ENCODE measurements around the gene PEX10.
A peak's percentile ranks its signal among the peaks of the same experiment; 100 is the strongest.

PEX10 gene

DNA sequence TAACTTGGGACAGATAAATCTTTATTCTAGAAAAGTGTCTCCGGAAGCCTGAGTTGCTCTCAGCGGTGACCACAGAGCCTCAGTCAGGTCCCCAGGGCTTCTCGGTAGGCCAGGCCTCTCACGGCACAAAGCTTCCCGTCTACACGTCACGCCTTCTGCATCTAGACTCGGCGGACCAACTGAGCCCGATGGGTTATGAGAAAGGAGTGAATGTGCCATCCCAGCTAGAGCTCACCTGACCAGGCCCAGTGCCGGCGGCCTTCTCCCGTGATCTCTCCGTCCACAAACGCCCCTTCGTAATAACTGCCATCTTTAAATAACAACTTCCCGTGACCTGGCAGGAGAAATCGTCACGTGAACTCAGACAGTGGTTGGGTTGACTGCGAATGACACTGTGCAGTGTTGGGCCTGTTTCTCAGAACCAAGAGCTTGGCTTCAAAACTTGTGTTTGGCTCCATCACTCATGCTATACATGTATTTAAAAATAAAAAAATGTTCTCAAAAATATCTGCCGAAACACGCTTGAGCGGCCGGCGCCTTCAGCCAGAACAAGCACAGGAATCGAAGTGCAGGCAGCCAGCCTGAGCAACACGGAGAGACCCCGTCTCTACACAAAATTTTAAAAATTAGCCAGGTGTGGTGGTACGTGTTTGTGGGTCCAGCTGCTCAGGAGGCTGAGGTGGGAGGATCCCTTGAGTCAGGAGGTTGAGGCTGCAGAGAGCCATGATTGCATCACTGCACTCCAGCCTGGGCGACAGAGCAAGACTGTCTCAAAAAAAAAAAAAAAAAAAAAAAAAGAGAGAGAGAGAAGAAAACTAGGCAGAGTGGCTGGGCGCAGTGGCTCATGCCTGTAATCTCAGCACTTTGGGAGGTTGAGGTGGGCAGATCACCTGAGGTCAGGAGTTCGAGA lies 24.1 kb downstream of the PEX10 start:
- DNase-seq (ENCODE audit: low read depth in 2 of 2) = no peak

DNA sequence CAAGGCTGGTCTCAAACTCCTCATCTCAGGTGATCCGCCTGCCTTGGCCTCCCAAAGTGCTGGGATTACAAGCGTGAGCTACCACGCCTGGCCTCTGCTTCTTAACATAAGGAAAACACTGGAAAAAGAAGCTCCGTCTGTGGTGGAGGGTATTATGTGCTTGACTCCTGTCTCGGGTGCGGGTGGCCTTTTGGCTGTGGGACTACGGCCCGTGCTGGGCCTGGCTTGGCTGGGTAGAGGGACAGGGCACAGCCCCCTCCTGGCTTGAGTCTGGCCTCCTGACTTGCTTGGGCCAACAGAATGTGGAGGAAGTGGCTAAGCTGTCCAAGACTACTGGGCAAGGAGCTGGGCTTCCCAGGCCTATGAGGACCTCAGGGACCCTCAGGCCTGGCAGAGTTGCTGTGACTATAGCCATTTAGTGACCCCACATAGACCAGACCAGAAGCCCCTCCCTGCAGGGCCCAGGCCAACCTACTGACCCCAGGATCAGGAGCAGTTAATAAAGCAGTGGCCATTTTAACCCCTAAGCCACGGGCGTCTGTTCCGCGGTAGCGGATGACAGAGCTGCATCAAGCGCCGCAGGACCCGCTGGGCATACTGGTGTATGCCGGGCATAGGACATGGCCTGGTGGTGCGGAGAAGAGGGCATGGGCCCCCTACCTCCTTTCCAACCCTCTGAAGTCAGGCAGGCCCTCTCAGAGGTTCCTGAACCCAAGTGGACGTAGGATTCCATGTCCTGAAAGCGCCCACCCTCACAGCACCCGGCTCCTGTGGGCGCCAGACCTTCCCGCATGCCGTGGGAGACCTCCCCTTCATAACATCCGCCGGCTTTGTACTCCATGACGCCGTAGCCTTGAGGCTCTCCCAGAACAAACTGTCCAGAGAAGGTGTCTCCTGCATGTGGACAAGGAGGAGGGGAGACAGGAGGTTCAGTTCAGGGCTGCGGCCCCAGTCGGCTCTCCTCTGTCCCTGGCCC lies 25.4 kb downstream of the PEX10 start:
- DNase-seq (ENCODE audit: low read depth in 2 of 2) = no peak

DNA sequence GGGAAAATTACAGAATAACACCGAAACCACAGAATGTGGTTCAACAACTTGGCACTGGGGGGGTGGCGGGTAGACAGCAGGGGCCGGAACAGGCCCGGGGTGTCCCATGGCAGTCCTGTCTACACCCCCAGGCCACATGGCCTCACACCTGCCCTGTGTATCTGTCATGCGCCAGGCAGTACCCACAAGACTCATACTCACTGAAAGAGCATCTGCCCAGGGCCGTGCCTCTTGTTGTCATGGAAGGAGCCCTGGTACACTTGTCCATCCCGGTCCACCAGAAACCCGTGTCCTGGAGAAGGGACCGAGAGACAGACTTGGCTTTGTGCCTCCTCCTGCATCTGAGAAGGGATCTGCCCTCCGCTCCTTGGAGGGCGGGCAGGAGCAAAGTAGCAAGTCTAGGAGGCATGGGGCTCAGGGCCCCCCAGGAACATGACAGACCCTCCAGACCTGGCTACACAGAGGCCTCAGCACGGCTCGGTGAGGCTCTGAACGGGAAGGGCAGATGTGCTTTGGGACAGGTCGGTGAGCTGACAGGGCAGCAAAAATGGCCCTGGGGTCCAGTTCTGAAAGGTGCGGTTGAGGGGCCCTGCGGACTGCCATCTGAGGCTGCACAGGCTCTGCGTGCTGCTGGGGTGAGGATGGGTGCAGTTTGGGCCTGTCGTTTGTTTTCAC lies 26.6 kb downstream of the PEX10 start:
- no peak for DNase-seq (ENCODE audit: low read depth in 2 of 2)

DNA sequence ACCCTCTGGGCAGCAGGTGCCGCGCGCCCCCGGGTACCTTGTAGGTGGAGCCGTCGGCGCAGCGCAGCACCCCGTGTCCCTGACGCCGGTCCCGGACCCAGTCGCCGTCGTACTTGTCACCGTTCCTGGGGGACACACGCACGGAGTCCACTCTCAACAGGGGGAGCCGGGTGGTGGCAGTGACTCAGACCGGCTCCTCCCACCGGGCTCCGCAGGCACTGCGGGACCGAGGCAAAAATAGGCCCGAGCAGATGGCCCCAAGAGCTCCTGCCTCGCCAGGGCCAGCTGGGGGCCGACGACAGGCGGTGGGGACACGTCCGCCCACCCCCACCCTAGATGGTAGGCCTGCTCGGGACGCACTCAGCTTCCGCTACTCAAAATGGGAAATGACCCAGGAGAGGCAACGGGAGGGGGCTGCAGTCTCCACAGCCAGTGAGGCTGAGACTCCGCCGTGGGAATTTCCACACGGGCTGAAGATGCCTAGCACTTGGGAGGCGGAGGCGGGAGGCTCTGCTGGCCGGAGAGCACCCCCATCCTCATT lies 27.4 kb downstream of the PEX10 start:
- DNase-seq (ENCODE audit: low read depth in 2 of 2) = no peak

DNA sequence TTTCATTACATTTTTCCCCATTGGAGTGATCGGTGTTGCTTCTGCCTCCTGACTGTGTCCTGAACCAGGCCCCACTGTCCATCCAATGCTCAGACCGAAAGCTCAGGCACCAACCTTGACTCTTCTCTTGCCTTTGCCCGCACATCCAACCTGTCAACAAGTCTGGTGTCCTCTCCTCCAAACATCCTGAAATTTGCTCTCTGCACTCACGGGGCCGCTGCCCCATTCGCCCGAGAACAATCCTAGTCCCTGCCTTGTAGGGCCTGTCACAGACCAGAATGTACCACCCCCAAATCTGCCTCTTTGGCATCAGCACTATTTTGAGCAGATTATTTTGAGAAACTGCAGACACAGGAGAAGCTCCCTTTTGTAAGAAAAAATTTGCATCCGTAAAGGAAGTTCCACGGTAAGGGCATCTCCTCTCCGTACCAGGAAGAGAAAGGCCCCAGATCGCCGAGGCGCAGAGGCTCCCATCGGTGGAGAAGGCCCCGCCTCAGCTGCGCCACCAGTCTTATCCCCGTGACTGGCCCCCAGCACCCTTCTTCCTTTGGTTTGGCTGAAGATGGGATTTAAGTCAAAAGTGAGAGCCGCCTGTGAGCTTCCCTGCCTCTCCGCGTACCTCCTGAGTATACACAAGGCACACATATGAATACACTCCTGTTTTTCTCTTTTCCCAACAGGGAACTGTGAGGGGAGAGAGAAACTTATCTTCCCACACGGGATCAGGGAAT lies 28.1 kb downstream of the PEX10 start:
- DNase-seq (ENCODE audit: low read depth in 2 of 2) = no peak

DNA sequence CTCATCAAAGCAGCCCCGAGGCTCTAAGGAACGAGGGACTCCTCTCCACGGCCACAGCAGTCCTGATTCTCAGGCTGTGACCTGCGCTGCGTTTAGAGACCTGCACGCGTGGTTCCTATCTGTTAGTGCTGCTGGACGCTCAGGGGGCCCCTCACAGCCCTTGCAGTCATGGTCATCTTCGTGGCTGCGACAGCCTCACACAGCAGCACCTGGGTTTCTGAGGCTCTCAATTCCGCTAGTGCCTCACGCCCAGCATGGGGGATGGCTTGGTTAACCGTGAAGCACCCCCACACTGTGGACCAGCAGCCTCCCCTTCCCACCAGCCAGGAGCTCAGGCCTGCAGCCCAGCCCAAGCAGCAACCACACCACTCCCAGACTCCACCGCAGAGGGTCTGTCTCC lies 28.8 kb downstream of the PEX10 start:
- no peak for DNase-seq (ENCODE audit: low read depth in 2 of 2)

DNA sequence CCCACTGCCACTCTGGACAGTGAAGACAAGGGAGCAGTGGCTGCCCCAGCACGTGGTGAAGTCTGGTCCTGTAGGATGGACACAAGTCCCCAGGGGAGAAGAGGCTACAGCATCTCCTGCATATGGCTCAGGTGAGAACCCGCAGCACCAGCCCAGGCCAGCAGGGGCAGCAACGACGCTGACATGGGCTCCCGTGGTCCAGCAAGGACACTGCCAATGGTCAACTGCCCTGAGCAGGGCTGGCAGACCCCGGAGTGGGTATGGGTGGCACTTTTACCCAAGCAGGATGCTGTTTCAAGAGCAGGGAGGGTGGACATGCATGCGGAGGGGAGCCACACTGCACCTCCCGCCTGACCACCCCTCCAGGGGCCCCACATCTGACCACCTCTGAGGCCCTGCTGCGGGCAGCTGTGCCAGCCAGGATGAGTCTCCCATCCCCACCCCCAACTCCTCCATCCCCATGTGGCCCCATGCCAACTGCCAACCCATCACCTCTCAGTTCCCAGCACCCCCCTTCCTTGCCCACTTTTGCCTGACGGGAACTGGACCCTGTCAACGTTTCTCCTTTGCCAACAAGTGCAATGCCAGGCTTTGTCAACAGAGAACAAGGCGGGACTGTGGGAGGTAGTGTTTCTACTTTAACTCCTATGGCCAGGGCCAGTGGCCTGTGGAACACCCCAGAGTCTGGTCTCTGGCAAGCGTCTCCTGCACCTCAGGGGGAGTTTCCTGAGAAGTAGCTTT lies 29.6 kb downstream of the PEX10 start:
- no peak for DNase-seq (ENCODE audit: low read depth in 2 of 2)

DNA sequence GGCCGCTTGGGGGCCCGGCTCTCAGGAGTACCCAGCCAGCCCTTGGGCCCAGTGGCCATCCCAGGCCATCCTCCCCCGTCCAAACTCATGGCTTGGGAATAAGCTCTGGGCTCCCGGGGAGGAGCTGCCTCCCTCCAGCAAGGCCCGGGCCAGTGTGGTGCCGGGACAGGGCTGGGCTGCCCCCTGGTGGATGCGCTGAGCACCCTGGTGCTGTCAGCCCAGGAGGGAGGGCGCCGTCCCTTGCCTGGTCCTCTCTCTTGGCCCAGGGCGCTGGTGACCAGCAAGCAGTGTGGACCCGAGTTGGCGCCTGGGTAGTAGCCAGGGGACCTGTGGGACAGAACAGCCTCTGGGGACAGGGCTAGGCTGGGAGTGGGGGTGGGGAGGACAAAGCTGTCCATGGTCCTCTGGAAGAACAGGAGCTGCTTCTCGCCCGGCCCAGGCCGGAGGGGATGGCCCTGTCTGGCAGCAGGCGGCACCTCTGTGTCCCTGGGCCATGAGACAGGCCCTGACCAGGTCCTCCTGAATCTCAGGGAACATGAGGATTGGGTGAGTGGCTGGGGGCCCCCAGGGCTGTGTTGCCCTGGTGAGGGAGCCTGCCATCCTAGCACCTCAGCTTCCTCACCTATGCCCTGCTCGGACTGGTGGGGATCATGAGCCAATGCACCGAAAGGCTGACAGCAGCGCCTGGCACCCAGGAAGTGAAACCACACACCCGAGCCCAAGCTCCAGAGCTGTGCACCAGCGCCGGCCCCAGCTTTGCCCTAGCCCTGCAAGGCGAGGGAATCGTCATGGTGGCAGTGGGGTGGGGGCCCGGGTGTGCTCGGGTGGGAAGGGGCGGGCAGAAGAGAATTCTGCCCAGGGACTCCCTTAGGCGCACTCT lies 30.4 kb downstream of the PEX10 start:
- peak; percentile 32 to 35 for DNase-seq (ENCODE audit: low read depth in 2 of 2)

DNA sequence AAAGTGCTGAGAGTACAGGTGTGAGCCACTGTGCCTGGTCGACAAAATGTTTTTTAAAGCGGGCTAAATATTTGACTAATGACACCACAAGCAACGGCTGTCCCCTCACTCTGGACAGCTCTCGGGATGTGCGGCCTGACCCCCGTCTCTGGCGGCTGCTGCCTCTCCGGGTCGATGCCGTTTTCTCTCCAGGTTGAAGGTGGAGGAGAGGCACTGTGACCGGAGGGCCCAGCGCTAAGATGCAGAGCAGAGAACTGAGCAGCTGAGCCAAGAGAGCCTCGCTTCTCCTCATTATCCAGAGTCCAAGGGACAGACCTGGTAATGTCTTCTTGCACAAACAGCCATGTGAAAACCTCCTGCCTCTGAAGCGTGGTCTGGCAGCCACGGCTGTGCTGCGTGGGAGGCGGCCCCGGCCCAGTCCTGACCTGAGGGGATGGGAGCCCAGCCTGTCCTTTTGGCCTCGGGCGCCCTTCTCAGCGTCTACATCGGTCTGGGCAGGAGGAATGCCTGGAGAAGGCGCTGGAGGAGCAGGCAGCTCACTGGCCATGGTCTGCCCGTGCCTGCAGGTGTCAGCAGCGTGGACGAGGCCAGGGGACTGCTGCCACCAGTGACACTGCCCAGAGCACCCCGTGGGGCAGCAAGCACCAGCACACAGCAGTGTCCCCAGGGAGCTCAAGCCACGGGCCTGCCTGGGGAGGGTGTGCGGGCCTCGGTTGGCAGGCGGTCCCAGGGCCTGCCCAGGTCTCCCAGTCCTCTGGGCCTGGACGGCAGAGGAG lies 31.4 kb downstream of the PEX10 start:
- DNase-seq (ENCODE audit: low read depth in 2 of 2) = no peak

DNA sequence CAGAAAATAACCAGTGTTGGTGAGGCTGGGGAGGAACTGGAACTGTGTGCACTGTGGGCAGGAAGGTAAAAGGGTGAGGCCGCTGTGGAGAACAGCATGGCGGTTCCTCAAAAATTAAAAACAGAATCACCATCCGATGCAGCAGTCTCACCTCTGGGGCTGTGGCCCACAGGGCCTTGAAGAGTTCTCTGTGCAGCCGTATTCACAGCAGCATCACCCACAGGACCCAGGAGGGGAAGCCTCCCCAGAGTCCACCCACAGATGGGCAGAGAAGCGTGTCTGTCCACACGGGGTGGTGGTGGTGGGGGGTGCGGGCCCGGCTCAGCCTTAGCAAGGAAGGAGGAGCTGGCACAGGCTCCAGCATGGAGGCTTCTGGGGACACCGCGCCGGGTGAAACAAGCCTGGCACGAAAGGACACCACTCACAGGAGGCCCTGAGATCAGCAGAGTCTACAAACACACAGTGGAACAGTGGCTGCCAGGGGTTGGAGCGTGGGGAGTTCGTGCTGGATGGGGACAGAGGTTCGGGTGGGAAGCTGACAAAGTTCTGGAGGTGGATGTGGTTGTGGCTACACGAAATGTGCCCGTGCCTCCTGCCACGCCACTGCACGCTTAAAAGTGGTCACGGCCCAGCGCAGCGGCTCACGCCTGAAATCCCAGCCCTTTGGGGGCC lies 32.5 kb downstream of the PEX10 start:
- no peak for DNase-seq (ENCODE audit: low read depth in 2 of 2)

DNA sequence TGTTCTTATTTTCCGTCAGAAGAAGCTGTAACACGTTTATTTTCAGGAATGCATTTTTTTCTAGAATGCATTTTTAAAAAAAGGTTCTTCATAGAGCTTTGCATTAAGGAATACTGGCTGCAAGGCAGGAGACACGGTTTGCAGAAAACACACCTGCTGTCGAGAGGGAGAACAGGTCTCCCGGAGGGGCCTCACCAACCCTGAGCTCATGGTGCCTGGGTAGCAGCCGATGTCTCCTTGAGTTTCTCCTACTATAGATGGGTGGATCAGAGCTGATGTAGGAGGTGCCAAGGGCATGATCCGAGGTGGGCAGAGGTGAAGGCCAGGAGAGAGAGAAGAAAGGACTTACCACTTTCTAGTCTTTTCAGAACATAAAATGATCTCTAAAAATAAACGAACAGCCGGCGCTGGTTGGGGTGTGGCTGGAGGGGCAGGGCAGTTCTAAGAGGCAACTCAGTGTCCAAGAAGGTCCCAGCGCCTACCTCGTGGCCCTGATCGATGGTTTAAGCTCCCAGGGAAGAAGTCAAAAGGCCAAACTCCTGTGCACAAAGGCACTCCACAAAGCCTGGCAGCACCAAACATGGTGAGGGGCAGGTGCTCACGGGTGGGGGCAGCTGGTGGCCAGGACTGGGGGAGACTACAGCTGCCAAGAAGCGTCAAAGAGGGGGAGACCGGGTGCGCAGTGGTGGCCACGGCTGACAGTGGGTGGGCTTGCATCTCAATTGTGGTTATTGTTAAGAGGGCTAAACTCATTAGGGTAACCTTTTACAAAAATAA lies 33.2 kb downstream of the PEX10 start:
- no peak for DNase-seq (ENCODE audit: low read depth in 2 of 2)

DNA sequence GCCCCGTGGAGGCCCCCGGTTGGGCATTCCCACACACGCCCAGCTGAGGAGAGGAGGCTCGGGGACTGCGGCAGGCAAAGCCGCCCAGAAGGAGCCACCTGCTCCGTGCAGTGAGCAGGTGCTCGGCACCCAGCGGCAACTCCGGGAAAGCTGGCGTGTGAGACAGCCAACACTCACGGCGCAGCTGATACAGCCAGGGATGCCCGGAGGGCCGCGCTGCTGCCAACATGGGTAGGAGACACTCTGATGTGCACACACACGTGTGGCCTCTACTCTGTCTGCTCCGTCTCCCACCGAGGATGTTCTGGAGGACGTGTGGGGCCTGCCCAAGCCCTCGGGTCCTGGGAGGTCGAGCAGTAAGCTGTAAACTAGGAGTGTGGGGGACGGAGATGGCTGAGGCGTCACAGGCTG lies 33.9 kb downstream of the PEX10 start:
- DNase-seq (ENCODE audit: low read depth in 2 of 2) = no peak

DNA sequence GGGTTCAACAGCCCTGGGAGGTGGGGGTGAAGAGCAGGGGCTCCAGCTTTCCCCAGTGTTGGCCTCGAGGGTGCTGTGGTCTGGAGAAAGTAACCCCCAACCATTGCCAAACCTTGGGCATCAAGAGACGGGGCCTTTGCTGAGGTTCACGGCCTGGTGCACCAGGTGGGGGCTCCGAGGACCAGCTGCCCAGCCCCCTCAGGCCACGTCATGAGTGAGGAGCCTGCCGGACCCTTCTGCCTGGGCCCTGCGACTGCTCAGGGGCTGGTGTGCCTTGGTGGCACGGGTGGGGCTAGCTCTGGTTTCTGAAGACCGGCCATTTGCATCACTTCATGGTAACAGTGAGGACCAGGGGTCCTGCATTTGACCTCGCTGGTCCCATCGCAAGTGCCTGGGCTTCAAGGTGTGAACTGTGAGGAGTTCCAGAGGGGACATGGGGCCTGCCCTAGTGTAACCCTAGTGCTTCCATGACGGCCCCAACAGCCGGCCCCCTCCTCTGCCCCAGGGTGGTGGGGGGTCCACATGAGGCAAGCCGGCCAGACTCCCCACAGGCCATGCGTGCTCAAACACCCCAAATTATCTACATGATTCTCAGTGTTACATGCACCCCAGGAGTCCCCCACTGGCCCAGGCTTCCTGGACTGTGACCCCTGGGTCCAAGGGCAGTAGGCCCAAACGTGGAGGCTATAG lies 34.5 kb downstream of the PEX10 start:
- no peak for DNase-seq (ENCODE audit: low read depth in 2 of 2)

DNA sequence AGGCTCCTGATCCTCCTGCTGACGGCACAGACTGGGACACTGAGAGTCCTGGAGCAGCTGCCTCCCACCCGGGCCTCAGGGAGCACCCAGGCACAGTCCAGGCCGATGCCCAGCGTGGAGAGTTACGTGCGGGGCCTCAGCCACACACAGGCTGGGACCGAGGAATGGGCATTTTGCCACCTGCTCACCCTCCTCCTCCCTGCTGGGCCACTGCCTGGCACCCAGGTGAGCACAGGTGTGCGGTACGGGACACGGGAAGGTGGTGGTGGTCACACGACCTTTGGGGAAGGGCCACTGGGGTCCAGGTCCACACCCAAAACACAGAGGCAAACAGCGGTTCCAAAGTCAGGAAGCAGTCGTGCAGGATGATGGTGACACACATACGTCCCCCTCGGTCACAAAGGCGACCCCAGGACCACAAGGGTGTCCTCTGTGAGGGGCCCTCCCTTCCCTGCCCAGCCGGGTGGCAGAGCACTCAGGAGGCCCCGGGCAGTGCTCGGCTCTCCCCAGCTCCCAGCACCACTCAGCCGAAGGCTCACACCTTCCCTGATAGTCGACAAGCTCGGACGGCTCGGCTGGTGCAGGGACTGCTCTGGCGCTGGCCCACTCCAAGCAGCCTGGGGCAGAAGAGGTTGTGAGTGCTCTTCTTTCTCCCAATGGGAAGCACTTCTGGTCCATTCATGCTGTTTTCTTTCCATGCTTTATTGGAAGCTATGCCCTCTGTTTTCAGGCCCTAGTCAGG lies 35.3 kb downstream of the PEX10 start:
- no peak for DNase-seq (ENCODE audit: low read depth in 2 of 2)

DNA sequence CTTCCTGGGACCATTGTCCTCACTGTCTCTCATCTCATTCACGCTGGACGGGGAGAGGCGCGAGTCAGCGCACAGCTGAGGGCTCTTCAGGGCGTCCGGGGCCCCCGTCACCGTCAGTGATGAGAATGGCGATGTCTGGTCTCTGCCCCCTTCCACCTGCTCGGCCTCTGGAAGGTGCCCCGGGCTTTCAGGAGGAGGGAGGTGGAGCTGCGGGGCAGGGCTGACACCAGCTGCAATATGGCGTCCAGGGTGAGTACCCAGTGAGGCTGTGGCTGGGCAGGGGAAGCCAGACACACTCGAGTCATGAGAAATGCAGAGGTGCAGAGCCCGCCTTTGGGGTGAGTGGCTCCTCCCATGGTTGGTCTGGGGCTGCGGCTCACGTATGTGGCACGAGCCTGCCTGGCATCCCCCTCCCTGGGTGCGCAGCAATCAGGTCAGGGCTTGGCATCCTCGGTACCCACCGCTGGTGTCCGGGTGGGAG lies 36.1 kb downstream of the PEX10 start:
- no peak for DNase-seq (ENCODE audit: low read depth in 2 of 2)

DNA sequence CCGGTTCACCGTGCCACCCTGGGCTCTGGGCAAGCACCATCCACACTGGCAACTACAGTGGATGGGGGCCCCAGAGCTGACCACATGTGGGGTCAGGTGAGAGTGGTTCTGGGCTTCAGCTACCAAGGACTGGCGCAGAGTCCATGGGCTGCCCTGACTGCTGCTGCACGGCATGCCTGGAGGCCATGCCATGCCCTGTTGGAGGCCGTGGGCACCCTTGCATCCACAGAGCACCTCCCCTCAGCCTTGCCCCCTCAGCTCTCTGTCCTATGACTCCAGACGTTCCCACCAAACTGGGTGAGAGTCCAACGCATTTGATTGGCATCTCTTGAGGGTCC lies 36.5 kb downstream of the PEX10 start:
- DNase-seq (ENCODE audit: low read depth in 2 of 2) = no peak
